Measurements from ENCODE around the gene LYPD1.

Gene LYPD1

DNA sequence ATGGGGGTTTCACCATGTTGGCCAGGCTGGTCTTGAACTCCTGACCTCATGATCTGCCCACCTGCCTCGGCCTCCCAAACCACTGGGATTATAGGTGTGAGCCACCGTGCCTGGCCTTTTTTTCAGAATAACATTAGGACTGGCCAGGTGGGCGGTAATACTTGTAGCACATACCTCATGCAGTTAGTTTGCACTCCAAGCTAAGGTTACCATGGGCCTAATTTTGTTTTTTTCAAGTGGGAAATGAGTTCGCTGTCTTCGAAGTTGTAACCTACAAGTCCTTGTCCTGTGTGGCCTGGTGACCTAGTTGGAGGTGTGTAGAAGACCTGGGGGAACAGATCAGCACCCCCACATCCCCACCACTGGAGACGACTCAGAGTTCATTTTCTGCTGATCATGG, 74.8 kb downstream of the LYPD1 start:
- no peak for DNase-seq (ENCODE audit: low spot score)

Data from cerebellar cortex (tissue), 1 donor.